ENCODE results near the gene APOC3.

Gene APOC3

GRCh38 chr11:116860303-116860702, 30.6 kb downstream of the APOC3 start:
- Histone ChIP-seq H3K27me3 (ENCODE audit: insufficient read depth, low read depth) (no peaks in the 10 kb centered on the region), H3K9ac (no peak overlapping the region), H3K4me2 (no peak overlapping the region), H3K27ac (no peak overlapping the region), H3K4me1 (ENCODE audit: low read depth, poor library complexity, severe bottlenecking) (peaks cover 1% of the 10 kb centered on the region), H4K20me1 (ENCODE audit: insufficient read depth) (no peaks in the 10 kb centered on the region), H3K36me3 (ENCODE audit: insufficient read depth) (no peaks in the 10 kb centered on the region), H3K4me3 (IDR thresholded peaks at IDR 0.05; ENCODE audit: insufficient read depth, low read depth, low read length) (no peak overlapping the region), H3K79me2 (ENCODE audit: insufficient read depth, low read depth) (no peaks in the 10 kb centered on the region), H2AFZ (ENCODE audit: low read depth) (no peak overlapping the region)
- TF ChIP-seq CTCF (conservative IDR thresholded peaks at IDR 0.05; ENCODE audit: low read depth, low read length): no peak

- H3K27me3 ChIP-seq (ENCODE audit: insufficient read depth, low read depth): no peaks in the 10 kb centered on the region
- H4K20me1 ChIP-seq (ENCODE audit: insufficient read depth): no peaks in the 10 kb centered on the region
- no peaks in the 10 kb centered on the region for H3K4me1 ChIP-seq (ENCODE audit: low read depth, poor library complexity, severe bottlenecking)
- H3K79me2 ChIP-seq (ENCODE audit: insufficient read depth, low read depth): no peaks in the 10 kb centered on the region
- H3K36me3 ChIP-seq (ENCODE audit: insufficient read depth): no peaks in the 10 kb centered on the region
- no peak overlapping the region for H3K9ac ChIP-seq
- H2AFZ ChIP-seq (ENCODE audit: low read depth): no peak overlapping the region
- no peak overlapping the region for H3K4me3 ChIP-seq (IDR thresholded peaks at IDR 0.05; ENCODE audit: insufficient read depth, low read depth, low read length)
- no peak overlapping the region for H3K4me2 ChIP-seq
- no peak for TF ChIP-seq CTCF (conservative IDR thresholded peaks at IDR 0.05; ENCODE audit: low read depth, low read length)
- no peak overlapping the region for H3K27ac ChIP-seq
Measured at GRCh38 chr11:116861539-116861938, 31.8 kb downstream of the APOC3 start.

GRCh38 chr11:116862185-116862584, 32.5 kb downstream of the APOC3 start:
- no peak overlapping the region for H3K4me3 ChIP-seq (IDR thresholded peaks at IDR 0.05; ENCODE audit: insufficient read depth, low read depth, low read length)
- no peaks in the 10 kb centered on the region for H3K4me1 ChIP-seq (ENCODE audit: low read depth, poor library complexity, severe bottlenecking)
- H3K79me2 ChIP-seq (ENCODE audit: insufficient read depth, low read depth): no peaks in the 10 kb centered on the region
- no peaks in the 10 kb centered on the region for H3K36me3 ChIP-seq (ENCODE audit: insufficient read depth)
- H3K27me3 ChIP-seq (ENCODE audit: insufficient read depth, low read depth): no peaks in the 10 kb centered on the region
- TF ChIP-seq CTCF (conservative IDR thresholded peaks at IDR 0.05; ENCODE audit: low read depth, low read length): no peak
- no peak overlapping the region for H2AFZ ChIP-seq (ENCODE audit: low read depth)
- no peak overlapping the region for H3K27ac ChIP-seq
- no peaks in the 10 kb centered on the region for H4K20me1 ChIP-seq (ENCODE audit: insufficient read depth)
- H3K9ac ChIP-seq: no peak overlapping the region
- H3K4me2 ChIP-seq: no peak overlapping the region

- Histone ChIP-seq H3K27me3 (ENCODE audit: insufficient read depth, low read depth) (no peaks in the 10 kb centered on the region), H3K4me2 (no peak overlapping the region), H3K9ac (no peak overlapping the region), H2AFZ (ENCODE audit: low read depth) (no peak overlapping the region), H3K36me3 (ENCODE audit: insufficient read depth) (no peaks in the 10 kb centered on the region), H3K27ac (no peak overlapping the region), H3K4me1 (ENCODE audit: low read depth, poor library complexity, severe bottlenecking) (no peaks in the 10 kb centered on the region), H3K79me2 (ENCODE audit: insufficient read depth, low read depth) (no peaks in the 10 kb centered on the region), H4K20me1 (ENCODE audit: insufficient read depth) (no peaks in the 10 kb centered on the region), H3K4me3 (IDR thresholded peaks at IDR 0.05; ENCODE audit: insufficient read depth, low read depth, low read length) (no peak overlapping the region)
- TF ChIP-seq CTCF (conservative IDR thresholded peaks at IDR 0.05; ENCODE audit: low read depth, low read length): no peak
Measured at GRCh38 chr11:116862951-116863350, 33.2 kb downstream of the APOC3 start.

Data from KMS-11 (cell line).